Measurements from ENCODE around the gene RYR3. TPM values are rescaled to one million over a fixed set of nuclear protein-coding genes. Genes with fewer than 3 reads are reported as not detected.

The RYR3 gene
- total RNA-seq, 1 experiment from 2014 or later = not detected

- ChIA-PET POLR2A (ENCODE audit: low non-redundant PET) (no interaction called here), CTCF (no interaction called here)
- no peak overlapping the region for H3K4me3 ChIP-seq (ENCODE audit: low read depth, low read length, poor library complexity, severe bottlenecking)
- H3K27me3 ChIP-seq (replicated peaks; ENCODE audit: insufficient read depth, low read depth, low read length, poor library complexity) = peaks cover 83% of the 10 kb centered on the region
- TF ChIP-seq, protein P1, sequence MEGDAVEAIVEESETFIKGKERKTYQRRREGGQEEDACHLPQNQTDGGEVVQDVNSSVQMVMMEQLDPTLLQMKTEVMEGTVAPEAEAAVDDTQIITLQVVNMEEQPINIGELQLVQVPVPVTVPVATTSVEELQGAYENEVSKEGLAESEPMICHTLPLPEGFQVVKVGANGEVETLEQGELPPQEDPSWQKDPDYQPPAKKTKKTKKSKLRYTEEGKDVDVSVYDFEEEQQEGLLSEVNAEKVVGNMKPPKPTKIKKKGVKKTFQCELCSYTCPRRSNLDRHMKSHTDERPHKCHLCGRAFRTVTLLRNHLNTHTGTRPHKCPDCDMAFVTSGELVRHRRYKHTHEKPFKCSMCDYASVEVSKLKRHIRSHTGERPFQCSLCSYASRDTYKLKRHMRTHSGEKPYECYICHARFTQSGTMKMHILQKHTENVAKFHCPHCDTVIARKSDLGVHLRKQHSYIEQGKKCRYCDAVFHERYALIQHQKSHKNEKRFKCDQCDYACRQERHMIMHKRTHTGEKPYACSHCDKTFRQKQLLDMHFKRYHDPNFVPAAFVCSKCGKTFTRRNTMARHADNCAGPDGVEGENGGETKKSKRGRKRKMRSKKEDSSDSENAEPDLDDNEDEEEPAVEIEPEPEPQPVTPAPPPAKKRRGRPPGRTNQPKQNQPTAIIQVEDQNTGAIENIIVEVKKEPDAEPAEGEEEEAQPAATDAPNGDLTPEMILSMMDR (conservative IDR thresholded peaks at IDR 0.05; ENCODE audit: low read depth, low read length) = no peak
- TF ChIP-seq EZH2 (IDR thresholded peaks at IDR 0.05; ENCODE audit: borderline replicate concordance, low read depth, low read length, poor library complexity, severe bottlenecking) = no peak
- no peaks in the 10 kb centered on the region for H3K4me1 ChIP-seq (ENCODE audit: insufficient read depth, low read length, poor library complexity, severe bottlenecking)
- intact Hi-C loops (cut with micrococcal nuclease; ENCODE audit: unreplicated experiment) = no loop called here
- no peak for DNase-seq (ENCODE audit: low spot score)
- BruUV-seq (replicated peaks) = no TSS peak
- no peaks in the 10 kb centered on the region for H3K36me3 ChIP-seq (ENCODE audit: insufficient read depth, low read length, poor library complexity, severe bottlenecking)
- no peak overlapping the region for H3K27ac ChIP-seq (ENCODE audit: low read depth, low read length, poor library complexity, severe bottlenecking)
- no peaks in the 10 kb centered on the region for H3K9me3 ChIP-seq (ENCODE audit: low read depth, low read length, poor library complexity, severe bottlenecking)
Measured at GRCh38 chr15:33646744-33647143, 336.0 kb downstream of the RYR3 start.

DNA sequence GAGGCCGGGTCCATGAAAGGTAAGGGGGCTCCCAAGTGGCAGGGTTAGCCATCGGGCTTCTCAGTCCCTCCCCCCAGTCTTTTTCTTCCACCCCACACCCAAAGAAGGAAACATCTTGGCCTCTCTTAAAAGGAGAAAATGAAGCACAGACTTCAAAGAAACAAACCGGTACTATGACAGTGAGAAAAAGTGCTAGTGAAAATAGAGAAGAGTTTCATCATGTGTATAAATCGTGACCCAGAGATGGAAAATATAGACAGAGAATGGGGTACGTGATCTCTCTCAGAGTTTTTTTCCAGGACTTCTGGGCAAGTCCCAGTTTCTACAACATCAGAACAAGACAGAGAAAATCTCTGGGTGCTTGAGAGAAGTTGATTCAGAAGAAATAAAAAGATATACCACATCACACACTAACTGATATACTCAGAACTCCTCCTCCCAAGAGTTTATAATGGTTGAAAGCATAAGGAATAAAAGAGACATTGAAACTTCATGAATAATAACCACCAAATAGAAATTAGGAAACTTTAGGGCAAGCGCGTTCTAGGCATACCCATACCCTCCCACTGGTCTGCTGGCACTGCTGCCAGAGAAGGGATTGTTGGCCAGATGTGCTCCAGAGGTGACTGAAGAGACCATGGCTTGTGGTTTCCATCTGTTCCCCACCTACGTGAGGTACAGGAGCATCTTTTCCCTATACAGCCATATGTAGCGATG, 338.6 kb downstream of the RYR3 start:
- no peak overlapping the region for H3K27ac ChIP-seq (ENCODE audit: low read depth, low read length, poor library complexity, severe bottlenecking)
- POLR2A ChIA-PET (ENCODE audit: low non-redundant PET) = no interaction called here
- H3K9me3 ChIP-seq (ENCODE audit: low read depth, low read length, poor library complexity, severe bottlenecking) = no peaks in the 10 kb centered on the region
- peaks cover 75% of the 10 kb centered on the region for H3K27me3 ChIP-seq (replicated peaks; ENCODE audit: insufficient read depth, low read depth, low read length, poor library complexity)
- CTCF ChIA-PET = no interaction called here
- H3K36me3 ChIP-seq (ENCODE audit: insufficient read depth, low read length, poor library complexity, severe bottlenecking) = no peaks in the 10 kb centered on the region
- DNase-seq (ENCODE audit: low spot score) = no peak
- H3K4me1 ChIP-seq (ENCODE audit: insufficient read depth, low read length, poor library complexity, severe bottlenecking) = no peaks in the 10 kb centered on the region
- no peak overlapping the region for H3K4me3 ChIP-seq (ENCODE audit: low read depth, low read length, poor library complexity, severe bottlenecking)
- TF ChIP-seq, protein P1 (conservative IDR thresholded peaks at IDR 0.05; ENCODE audit: low read depth, low read length) = no peak
- no peak for TF ChIP-seq EZH2 (IDR thresholded peaks at IDR 0.05; ENCODE audit: borderline replicate concordance, low read depth, low read length, poor library complexity, severe bottlenecking)
- no TSS peak for BruUV-seq (replicated peaks)
- intact Hi-C loops (cut with micrococcal nuclease; ENCODE audit: unreplicated experiment) = no loop called here

DNA sequence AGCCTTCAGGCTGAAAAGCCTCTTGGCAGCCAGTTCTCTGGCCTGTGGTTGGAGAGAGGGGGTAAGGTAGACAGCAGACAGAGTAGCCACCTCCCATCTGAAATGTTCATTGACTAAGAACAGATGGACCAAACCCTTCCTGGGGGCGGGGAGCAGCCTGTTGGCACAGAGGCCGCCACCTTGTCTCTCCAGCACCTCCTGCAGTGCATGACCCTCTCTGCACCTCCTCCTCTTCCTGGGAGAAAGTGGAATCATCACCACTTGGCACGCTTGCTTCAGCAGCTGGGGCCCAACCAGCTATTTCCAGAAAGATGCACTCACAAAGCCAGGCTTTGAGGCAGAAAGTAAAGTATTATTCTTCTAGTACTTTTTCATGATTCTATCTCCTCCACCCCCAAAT, 344.1 kb downstream of the RYR3 start:
- Histone ChIP-seq H3K27me3 (replicated peaks; ENCODE audit: insufficient read depth, low read depth, low read length, poor library complexity) (peaks cover 29% of the 10 kb centered on the region), H3K36me3 (ENCODE audit: insufficient read depth, low read length, poor library complexity, severe bottlenecking) (no peaks in the 10 kb centered on the region), H3K27ac (ENCODE audit: low read depth, low read length, poor library complexity, severe bottlenecking) (no peak overlapping the region), H3K4me1 (ENCODE audit: insufficient read depth, low read length, poor library complexity, severe bottlenecking) (no peaks in the 10 kb centered on the region), H3K9me3 (ENCODE audit: low read depth, low read length, poor library complexity, severe bottlenecking) (no peaks in the 10 kb centered on the region), H3K4me3 (ENCODE audit: low read depth, low read length, poor library complexity, severe bottlenecking) (no peak overlapping the region)
- intact Hi-C loops (cut with micrococcal nuclease; ENCODE audit: unreplicated experiment) = no loop called here
- POLR2A ChIA-PET (ENCODE audit: low non-redundant PET) = no interaction called here
- no TSS peak for BruUV-seq (replicated peaks)
- CTCF ChIA-PET = no interaction called here
- no peak for DNase-seq (ENCODE audit: low spot score)
- TF ChIP-seq EZH2 (IDR thresholded peaks at IDR 0.05; ENCODE audit: borderline replicate concordance, low read depth, low read length, poor library complexity, severe bottlenecking) = no peak
- TF ChIP-seq, protein P1 (conservative IDR thresholded peaks at IDR 0.05; ENCODE audit: low read depth, low read length) = no peak

Data from A673 (cell line).